ENCODE measurements around the gene NPC1.

DNA sequence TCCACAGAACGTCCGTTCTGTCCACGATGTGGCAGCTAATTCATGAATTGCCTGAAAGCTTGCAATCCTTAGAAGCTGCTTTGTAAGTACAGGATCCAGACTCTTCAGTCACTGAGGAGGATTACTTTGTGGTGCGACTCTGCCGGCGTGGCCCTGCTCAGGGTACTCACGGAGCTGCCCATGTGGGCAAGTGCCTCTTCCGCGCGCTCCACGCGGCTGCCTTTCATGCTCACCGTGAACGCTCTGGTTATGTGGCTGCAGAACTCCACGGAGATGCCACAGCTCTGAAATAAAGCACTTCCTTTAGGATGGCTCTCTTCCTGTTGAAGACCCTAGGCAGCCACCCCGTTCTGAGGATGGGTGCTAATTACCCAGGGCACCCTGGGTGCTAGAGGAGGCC is 52.0 kb downstream of the NPC1 start:
- TF ChIP-seq, protein P1, sequence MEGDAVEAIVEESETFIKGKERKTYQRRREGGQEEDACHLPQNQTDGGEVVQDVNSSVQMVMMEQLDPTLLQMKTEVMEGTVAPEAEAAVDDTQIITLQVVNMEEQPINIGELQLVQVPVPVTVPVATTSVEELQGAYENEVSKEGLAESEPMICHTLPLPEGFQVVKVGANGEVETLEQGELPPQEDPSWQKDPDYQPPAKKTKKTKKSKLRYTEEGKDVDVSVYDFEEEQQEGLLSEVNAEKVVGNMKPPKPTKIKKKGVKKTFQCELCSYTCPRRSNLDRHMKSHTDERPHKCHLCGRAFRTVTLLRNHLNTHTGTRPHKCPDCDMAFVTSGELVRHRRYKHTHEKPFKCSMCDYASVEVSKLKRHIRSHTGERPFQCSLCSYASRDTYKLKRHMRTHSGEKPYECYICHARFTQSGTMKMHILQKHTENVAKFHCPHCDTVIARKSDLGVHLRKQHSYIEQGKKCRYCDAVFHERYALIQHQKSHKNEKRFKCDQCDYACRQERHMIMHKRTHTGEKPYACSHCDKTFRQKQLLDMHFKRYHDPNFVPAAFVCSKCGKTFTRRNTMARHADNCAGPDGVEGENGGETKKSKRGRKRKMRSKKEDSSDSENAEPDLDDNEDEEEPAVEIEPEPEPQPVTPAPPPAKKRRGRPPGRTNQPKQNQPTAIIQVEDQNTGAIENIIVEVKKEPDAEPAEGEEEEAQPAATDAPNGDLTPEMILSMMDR (IDR thresholded peaks at IDR 0.05 in 2 of 3, conservative IDR thresholded peaks at IDR 0.05 in 1 of 3; ENCODE audit: borderline replicate concordance in 1 of 3, insufficient read depth in 1 of 3, low read depth in 2 of 3, low read length in 2 of 3) = no peak
- TF ChIP-seq SIN3A (IDR thresholded peaks at IDR 0.05; ENCODE audit: low read depth) = no peak
- no peak for TF ChIP-seq ZFX (IDR thresholded peaks at IDR 0.05)
- TF ChIP-seq YY1 (IDR thresholded peaks at IDR 0.05; ENCODE audit: extremely low read depth, insufficient replicate concordance, low read depth, low read length) = no peak
- TF ChIP-seq POLR2AphosphoS5 (IDR thresholded peaks at IDR 0.05; ENCODE audit: low read depth, low read length) = no peak
- no peak for TF ChIP-seq POLR2A (IDR thresholded peaks at IDR 0.05; ENCODE audit: borderline replicate concordance, extremely low read depth, insufficient read depth, insufficient read length)
- TF ChIP-seq FOSL1 (IDR thresholded peaks at IDR 0.05; ENCODE audit: low read depth) = no peak
- TF ChIP-seq SRF (IDR thresholded peaks at IDR 0.05; ENCODE audit: low read depth) = no peak
- TF ChIP-seq ZNF274 (IDR thresholded peaks at IDR 0.05; ENCODE audit: low read depth, low read length) = no peak
- TF ChIP-seq EZH2 (IDR thresholded peaks at IDR 0.05) = no peak
- TF ChIP-seq, protein P2, sequence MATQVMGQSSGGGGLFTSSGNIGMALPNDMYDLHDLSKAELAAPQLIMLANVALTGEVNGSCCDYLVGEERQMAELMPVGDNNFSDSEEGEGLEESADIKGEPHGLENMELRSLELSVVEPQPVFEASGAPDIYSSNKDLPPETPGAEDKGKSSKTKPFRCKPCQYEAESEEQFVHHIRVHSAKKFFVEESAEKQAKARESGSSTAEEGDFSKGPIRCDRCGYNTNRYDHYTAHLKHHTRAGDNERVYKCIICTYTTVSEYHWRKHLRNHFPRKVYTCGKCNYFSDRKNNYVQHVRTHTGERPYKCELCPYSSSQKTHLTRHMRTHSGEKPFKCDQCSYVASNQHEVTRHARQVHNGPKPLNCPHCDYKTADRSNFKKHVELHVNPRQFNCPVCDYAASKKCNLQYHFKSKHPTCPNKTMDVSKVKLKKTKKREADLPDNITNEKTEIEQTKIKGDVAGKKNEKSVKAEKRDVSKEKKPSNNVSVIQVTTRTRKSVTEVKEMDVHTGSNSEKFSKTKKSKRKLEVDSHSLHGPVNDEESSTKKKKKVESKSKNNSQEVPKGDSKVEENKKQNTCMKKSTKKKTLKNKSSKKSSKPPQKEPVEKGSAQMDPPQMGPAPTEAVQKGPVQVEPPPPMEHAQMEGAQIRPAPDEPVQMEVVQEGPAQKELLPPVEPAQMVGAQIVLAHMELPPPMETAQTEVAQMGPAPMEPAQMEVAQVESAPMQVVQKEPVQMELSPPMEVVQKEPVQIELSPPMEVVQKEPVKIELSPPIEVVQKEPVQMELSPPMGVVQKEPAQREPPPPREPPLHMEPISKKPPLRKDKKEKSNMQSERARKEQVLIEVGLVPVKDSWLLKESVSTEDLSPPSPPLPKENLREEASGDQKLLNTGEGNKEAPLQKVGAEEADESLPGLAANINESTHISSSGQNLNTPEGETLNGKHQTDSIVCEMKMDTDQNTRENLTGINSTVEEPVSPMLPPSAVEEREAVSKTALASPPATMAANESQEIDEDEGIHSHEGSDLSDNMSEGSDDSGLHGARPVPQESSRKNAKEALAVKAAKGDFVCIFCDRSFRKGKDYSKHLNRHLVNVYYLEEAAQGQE (IDR thresholded peaks at IDR 0.05; ENCODE audit: low read depth) = no peak
- no peak for TF ChIP-seq JUND (IDR thresholded peaks at IDR 0.05)
- no peak for TF ChIP-seq ELF1 (IDR thresholded peaks at IDR 0.05; ENCODE audit: borderline replicate concordance, low read depth)
